Tibial nerve (tissue), 4 donors: ENCODE measurements around the gene KIF21B. TPM values are rescaled to one million over a fixed set of nuclear protein-coding genes. Genes with fewer than 3 reads are reported as not detected.

Source experiments
- DNase-seq, 2 donors: peaks; one replicate each; pipeline ENCODE4 v3.0.0-alpha.2; 2019; ENCODE audit warnings: low spot score in 2 of 2
- H3K27ac ChIP-seq, 4 donors: fragments of 200-600 bp; sonication (generic) in 3 of 4; one replicate each; pipeline ENCODE4 v1.5.1; 2017 to 2019; ENCODE audit warnings: mild to moderate bottlenecking in 1 of 4
- H3K27me3 ChIP-seq, 2 donors: fragments of 200-600 bp; sonication (generic) in 1 of 2; one replicate each; pipeline versions ENCODE4 v1.5.1 to v1.6.0; 2017 to 2019
- H3K36me3 ChIP-seq, 3 donors: fragments of 200-600 bp; sonication (generic); one replicate each; pipeline ENCODE4 v1.5.1; 2018 to 2019
- H3K4me1 ChIP-seq, 4 donors: fragments of 200-600 bp; sonication (generic) in 3 of 4; one replicate each; pipeline ENCODE4 v1.5.1; 2017 to 2019
- H3K4me3 ChIP-seq, 4 donors: fragments of 200-600 bp; sonication (generic) in 3 of 4; one replicate each; pipeline ENCODE4 v1.5.1; 2017 to 2019; ENCODE audit warnings: mild to moderate bottlenecking in 1 of 4, moderate library complexity in 1 of 4
- H3K9me3 ChIP-seq, 4 donors: fragments of 200-600 bp; sonication (generic) in 3 of 4; one replicate each; pipeline ENCODE4 v1.5.1; 2017 to 2019
- CTCF ChIP-seq, 5 experiments: fragments of 200-600 bp in 3 of 5; fragments of 450-650 bp in 2 of 5; sonication (generic) in 3 of 5; IDR thresholded peaks; one replicate each; pipeline ENCODE4 v1.5.1; 2016 to 2019; ENCODE audit warnings: antibody characterized with exemption in 5 of 5, mild to moderate bottlenecking in 3 of 5, moderate library complexity in 2 of 5
- EP300 ChIP-seq, 2 donors: sonication (generic); formaldehyde crosslinking; IDR thresholded peaks; one replicate each; pipeline ENCODE4 v1.6.1; 2017; ENCODE audit warnings: antibody characterized with exemption in 2 of 2, mild to moderate bottlenecking in 1 of 2
- POLR2A ChIP-seq, 2 donors: fragments of 450-650 bp; IDR thresholded peaks; one replicate each; pipeline ENCODE4 v1.6.1; 2017; ENCODE audit warnings: antibody characterized with exemption in 2 of 2, mild to moderate bottlenecking in 2 of 2, moderate library complexity in 2 of 2
- WGBS, 2 donors: methylation state at CpG; one replicate each; pipeline ENCODE4 v1.1.5; 2018; 5-methylcytosine and 5-hydroxymethylcytosine counted together
- total RNA-seq, 4 donors: library from RNA; depleted of rRNA; stranded (reverse); fragments of >200 nt; gene quantifications; one replicate each; pipeline ENCODE4 v1.1.0, GENCODE V29; 2016

The KIF21B gene
- total RNA-seq, 4 donors from 2014 or later, result 0.84 to 3.3 (median 2.6) TPM

GRCh38 chr1:201059401-201059800 is 35.9 kb upstream of the KIF21B start:
- no peak overlapping the region for H3K4me3 ChIP-seq

GRCh38 chr1:201054091-201054543 is 30.6 kb upstream of the KIF21B start:
- TF ChIP-seq POLR2A (IDR thresholded peaks at IDR 0.05) (no peak), CTCF (IDR thresholded peaks at IDR 0.05) (no peak), EP300 (IDR thresholded peaks at IDR 0.05) (no peak)
- Histone ChIP-seq H3K4me1 (peaks cover 0 to 12% (median 0%) of the 10 kb centered on the region in 4 donors), H3K4me3 (no peak overlapping the region), H3K27ac (no peak overlapping the region), H3K27me3 (no peaks in the 10 kb centered on the region), H3K36me3 (no peaks in the 10 kb centered on the region), H3K9me3 (no peaks in the 10 kb centered on the region)
- no peak for DNase-seq
- WGBS, 2 donors, result 58 to 59% methylated on average over 9 to 10 of the region's 10 CpGs

More at GRCh38 chr1:201059401-201059800, 35.9 kb upstream of the KIF21B start:
- no peaks in the 10 kb centered on the region for H3K9me3 ChIP-seq
- 81 to 82% methylated on average over 3 of the region's 3 CpGs for WGBS, 2 donors
- TF ChIP-seq EP300 (IDR thresholded peaks at IDR 0.05) (no peak), POLR2A (IDR thresholded peaks at IDR 0.05) (no peak), CTCF (IDR thresholded peaks at IDR 0.05) (no peak)
- H3K27me3 ChIP-seq, result no peaks in the 10 kb centered on the region
- DNase-seq, result no peak
- H3K36me3 ChIP-seq, result no peaks in the 10 kb centered on the region
- H3K27ac ChIP-seq, result no peak overlapping the region
- peaks cover 0 to 12% (median 0%) of the 10 kb centered on the region in 4 donors for H3K4me1 ChIP-seq

GRCh38 chr1:201053155-201053860 is 29.8 kb upstream of the KIF21B start:
- H3K36me3 ChIP-seq, result no peaks in the 10 kb centered on the region
- TF ChIP-seq EP300 (IDR thresholded peaks at IDR 0.05), result no peak
- TF ChIP-seq CTCF (IDR thresholded peaks at IDR 0.05), result no peak
- TF ChIP-seq POLR2A (IDR thresholded peaks at IDR 0.05), result no peak
- no peak overlapping the region for H3K4me3 ChIP-seq
- 88 to 92% methylated on average over 19 to 20 of the region's 22 CpGs for WGBS, 2 donors
- no peak for DNase-seq
- H3K4me1 ChIP-seq, result peaks cover 0 to 12% (median 0%) of the 10 kb centered on the region in 4 donors
- H3K27me3 ChIP-seq, result no peaks in the 10 kb centered on the region
- H3K27ac ChIP-seq, result no peak overlapping the region
- no peaks in the 10 kb centered on the region for H3K9me3 ChIP-seq

- WGBS, 2 donors, result 80 to 91% methylated on average over 2 of the region's 2 CpGs
- no peaks in the 10 kb centered on the region for H3K27me3 ChIP-seq
- no peak overlapping the region for H3K27ac ChIP-seq
- no peak for DNase-seq
- no peaks in the 10 kb centered on the region for H3K9me3 ChIP-seq
- no peaks in the 10 kb centered on the region for H3K36me3 ChIP-seq
- H3K4me3 ChIP-seq, result no peak overlapping the region
- peaks cover 0 to 12% (median 0%) of the 10 kb centered on the region in 4 donors for H3K4me1 ChIP-seq
- TF ChIP-seq EP300 (IDR thresholded peaks at IDR 0.05), result no peak
- TF ChIP-seq POLR2A (IDR thresholded peaks at IDR 0.05), result no peak
- TF ChIP-seq CTCF (IDR thresholded peaks at IDR 0.05), result no peak
These were observed 27.9 kb upstream of the KIF21B start for GRCh38 chr1:201051399-201051798.

GRCh38 chr1:201050515-201051277 is 27.2 kb upstream of the KIF21B start:
- no peak for DNase-seq
- Histone ChIP-seq H3K27me3 (no peaks in the 10 kb centered on the region), H3K36me3 (no peaks in the 10 kb centered on the region), H3K27ac (no peak overlapping the region), H3K9me3 (no peaks in the 10 kb centered on the region), H3K4me3 (no peak overlapping the region), H3K4me1 (peaks cover 0 to 5% (median 0%) of the 10 kb centered on the region in 4 donors)
- 80 to 82% methylated on average over 5 of the region's 5 CpGs for WGBS, 2 donors
- no peak for TF ChIP-seq EP300 (IDR thresholded peaks at IDR 0.05)
- no peak for TF ChIP-seq POLR2A (IDR thresholded peaks at IDR 0.05)
- TF ChIP-seq CTCF (IDR thresholded peaks at IDR 0.05), result no peak
